WERI-Rb-1 (cell line): ENCODE data around the gene MRPS7.
A peak's percentile ranks its signal among the peaks of the same experiment; 100 is the strongest.
"Not testable (repeated sequence)": the region's sequence is repeated elsewhere in the genome, so short reads cannot be mapped to it uniquely, and the experiment has no call there.

Experiments used
- DNase-seq: peaks from one replicate; pipeline ENCODE4 v3.0.0-alpha.2; 2020
- H3K27ac ChIP-seq: fragments of 250-450 bp; sonication (Bioruptor Pico); 2 replicates; pipeline ENCODE4 v1.5.1; 2020; ENCODE audit warnings: mild to moderate bottlenecking, moderate library complexity
- H3K27me3 ChIP-seq: fragments of 250-450 bp; sonication (Bioruptor Pico); 2 replicates; pipeline ENCODE4 v1.5.1; 2021; ENCODE audit warnings: mild to moderate bottlenecking, low read depth, moderate library complexity; ENCODE audit not compliant: insufficient read depth, severe bottlenecking
- H3K36me3 ChIP-seq: fragments of 250-450 bp; sonication (Bioruptor Pico); 2 replicates; pipeline ENCODE4 v1.5.1; 2020; ENCODE audit warnings: mild to moderate bottlenecking, moderate library complexity
- H3K4me3 ChIP-seq: 2 replicates; pipeline ENCODE4 v1.5.1; 2011; ENCODE audit warnings: low read depth, mild to moderate bottlenecking, control low read depth, low read length
- H3K9me3 ChIP-seq: fragments of 250-450 bp; sonication (Bioruptor Pico); 2 replicates; pipeline ENCODE4 v1.5.1; 2021; ENCODE audit warnings: mild to moderate bottlenecking, moderate library complexity; ENCODE audit not compliant: severe bottlenecking
- TF ChIP-seq, protein P1 (sequence below): IDR thresholded peaks from 2 replicates; pipeline ENCODE4 v1.5.1; 2011; ENCODE audit warnings: low read depth, mild to moderate bottlenecking, control low read depth, inconsistent platforms, low read length

MRPS7 gene

DNA sequence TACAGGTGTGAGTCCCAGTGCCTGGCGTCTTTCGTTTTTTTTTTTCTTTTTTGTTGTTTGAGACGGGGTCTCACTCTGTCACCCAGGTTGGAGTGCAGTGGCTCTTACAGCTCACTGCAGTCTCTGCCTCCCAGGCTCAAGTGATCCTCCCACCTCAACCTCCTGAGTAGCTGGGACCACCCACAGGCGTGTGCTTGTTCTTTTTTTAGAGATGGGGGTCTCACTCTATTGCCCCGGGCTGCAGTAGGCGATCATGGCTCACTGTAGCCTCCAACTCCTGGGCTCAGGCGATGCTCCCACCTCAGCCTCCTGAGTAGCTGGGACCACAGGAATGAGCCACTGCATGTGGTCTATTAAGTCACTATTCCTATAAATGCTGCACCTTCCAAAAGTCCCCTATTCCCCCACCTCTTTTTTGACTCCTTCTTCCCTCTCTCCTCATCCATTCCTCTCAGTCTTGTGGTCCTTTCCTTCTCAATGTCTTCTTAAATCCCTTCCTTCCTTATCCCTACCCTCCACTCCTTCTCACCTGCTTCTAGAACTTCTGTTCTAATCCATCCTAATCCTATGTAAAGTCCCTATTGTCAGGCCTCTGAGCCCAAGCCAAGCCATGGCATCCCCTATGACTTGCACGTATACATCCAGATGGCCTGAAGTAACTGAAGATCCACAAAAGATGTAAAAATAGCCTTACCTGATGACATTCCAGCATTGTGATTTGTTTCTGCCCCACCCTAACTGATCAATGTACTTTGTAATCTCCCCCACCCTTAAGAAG lies 9.5 kb upstream of the MRPS7 start:
- TF ChIP-seq, protein P1, sequence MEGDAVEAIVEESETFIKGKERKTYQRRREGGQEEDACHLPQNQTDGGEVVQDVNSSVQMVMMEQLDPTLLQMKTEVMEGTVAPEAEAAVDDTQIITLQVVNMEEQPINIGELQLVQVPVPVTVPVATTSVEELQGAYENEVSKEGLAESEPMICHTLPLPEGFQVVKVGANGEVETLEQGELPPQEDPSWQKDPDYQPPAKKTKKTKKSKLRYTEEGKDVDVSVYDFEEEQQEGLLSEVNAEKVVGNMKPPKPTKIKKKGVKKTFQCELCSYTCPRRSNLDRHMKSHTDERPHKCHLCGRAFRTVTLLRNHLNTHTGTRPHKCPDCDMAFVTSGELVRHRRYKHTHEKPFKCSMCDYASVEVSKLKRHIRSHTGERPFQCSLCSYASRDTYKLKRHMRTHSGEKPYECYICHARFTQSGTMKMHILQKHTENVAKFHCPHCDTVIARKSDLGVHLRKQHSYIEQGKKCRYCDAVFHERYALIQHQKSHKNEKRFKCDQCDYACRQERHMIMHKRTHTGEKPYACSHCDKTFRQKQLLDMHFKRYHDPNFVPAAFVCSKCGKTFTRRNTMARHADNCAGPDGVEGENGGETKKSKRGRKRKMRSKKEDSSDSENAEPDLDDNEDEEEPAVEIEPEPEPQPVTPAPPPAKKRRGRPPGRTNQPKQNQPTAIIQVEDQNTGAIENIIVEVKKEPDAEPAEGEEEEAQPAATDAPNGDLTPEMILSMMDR: no peak
- H3K27ac ChIP-seq: no peak overlapping the region
- no peak overlapping the region for H3K4me3 ChIP-seq
- H3K9me3 ChIP-seq: no peaks in the 10 kb centered on the region
- peak; percentile 57 for DNase-seq
- no peaks in the 10 kb centered on the region for H3K36me3 ChIP-seq
- H3K27me3 ChIP-seq: no peaks in the 10 kb centered on the region

DNA sequence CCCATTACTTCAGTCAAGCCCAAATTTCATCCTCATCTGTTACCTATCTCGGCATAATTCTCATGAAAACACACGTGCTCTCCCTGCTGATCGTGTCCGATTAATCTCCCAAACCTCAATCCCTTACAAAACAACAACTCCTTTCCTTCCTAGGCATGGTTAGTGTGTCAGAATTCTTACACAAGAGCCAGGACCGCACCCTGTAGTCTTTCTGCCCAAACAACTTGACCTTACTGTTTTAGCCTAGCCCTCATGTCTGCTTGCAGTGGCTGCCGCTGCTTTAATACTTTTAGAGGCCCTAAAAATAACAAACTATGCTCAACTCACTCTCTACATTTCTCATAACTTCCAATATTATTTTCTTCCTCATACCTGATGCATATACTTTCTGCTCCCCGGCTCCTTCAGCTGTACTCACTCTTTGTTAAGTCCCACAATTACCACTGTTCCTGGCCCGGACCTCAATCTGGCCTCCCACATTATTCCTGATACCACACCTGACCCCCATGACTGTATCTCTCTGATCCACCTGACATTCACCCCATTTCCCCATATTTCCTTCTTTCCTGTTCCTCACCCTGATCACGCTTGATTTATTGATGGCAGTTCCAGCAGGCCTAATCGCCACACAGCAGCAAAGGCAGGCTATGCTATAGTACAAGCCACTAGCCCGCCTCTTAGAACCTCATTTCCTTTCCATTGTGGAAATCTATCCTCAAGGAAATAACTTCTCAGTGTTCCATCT lies 5.6 kb upstream of the MRPS7 start:
- not testable (repeated sequence) for H3K27me3 ChIP-seq, H3K4me3 ChIP-seq, H3K9me3 ChIP-seq, DNase-seq, H3K27ac ChIP-seq, H3K36me3 ChIP-seq

DNA sequence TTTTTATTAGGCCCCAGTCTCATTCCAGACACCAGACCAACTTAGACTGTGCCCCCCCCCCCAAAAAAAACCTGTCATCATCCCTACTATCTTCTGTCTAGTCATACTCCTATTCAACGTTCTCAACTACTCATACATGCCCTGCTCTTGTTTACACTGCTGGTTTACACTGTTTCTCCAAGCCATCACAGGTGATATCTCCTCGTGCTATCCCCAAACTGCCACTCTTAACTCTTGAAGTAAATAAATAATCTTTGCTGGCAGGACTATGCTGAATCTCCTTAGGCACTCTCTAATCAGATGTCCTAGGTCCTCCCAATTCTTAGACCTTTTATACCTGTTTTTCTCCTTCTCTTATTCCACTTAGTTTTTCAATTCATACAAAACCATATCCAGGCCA lies 4.5 kb upstream of the MRPS7 start:
- H3K27ac ChIP-seq, H3K27me3 ChIP-seq, H3K9me3 ChIP-seq, H3K4me3 ChIP-seq, DNase-seq: not testable (repeated sequence)
- H3K36me3 ChIP-seq: peaks cover 10% of the 10 kb centered on the region

DNA sequence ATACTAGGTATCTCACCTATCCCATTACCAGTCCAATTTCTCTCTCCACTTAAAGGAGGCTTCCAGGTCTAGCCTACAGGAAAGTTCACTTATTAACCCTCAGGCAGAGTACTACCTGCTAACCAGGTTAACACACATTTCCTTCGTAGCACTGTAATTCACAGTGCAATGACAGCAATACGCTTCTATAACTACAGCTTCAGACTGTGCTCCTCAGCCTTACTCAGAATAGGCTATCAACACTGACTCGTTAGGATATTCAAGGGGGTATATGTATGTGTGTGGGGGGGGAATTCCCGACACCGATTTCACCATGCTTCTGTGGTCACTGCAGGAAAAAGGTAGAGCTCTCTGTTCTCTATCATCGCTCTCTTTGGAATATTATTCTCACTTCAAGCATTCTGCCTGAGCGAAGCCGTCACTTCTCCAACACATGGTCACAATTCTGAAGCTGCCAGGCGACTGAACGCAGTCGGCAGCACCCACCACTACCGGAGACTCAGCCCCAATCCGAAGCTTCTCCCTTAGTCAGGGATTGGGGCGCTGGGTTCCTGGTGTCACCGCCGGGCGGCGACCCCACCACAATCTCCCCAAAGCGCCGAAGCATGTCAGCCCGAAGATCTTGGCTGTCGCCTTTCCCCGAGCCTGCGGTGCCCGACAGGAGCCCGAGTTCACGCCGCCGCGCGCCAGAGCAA lies 891 bp upstream of the MRPS7 start:
- Histone ChIP-seq H3K27me3 (no peaks in the 10 kb centered on the region), H3K4me3 (peak overlapping the region; percentile 67), H3K27ac (peak overlapping the region; percentile 100), H3K36me3 (peaks cover 45% of the 10 kb centered on the region), H3K9me3 (no peaks in the 10 kb centered on the region)
- DNase-seq: no peak
- TF ChIP-seq, protein P1: peak; percentile 39; the same call in 1 of the 2 replicates

DNA sequence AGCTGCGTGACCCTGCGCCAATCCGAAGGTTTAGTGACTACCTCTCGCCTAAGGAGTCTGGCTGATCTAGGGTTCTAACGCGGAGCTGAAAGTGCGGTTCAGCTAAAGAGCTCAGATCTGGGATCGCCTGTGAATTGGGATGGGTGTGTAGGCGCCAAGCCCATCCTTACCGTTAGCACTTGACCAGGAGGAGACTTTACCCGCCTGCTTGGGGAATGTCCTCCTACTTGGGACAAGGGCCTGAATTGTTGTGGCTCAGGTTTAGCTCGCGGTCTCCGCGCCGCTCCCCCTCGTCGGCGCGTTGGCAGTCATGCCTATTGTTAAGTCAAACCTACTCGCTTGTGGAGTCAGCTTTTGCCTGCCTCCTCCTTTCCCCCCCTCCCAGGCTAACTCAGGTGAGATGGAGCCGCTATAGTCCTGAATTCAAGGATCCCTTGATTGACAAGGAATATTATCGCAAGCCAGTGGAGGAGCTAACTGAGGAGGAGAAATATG lies 480 bp downstream of the MRPS7 start:
- Histone ChIP-seq H3K9me3 (no peaks in the 10 kb centered on the region), H3K27ac (peak overlapping the region; percentile 100), H3K27me3 (no peaks in the 10 kb centered on the region), H3K4me3 (peak overlapping the region; percentile 67), H3K36me3 (peaks cover 59% of the 10 kb centered on the region)
- TF ChIP-seq, protein P1: no peak
- DNase-seq: no peak

DNA sequence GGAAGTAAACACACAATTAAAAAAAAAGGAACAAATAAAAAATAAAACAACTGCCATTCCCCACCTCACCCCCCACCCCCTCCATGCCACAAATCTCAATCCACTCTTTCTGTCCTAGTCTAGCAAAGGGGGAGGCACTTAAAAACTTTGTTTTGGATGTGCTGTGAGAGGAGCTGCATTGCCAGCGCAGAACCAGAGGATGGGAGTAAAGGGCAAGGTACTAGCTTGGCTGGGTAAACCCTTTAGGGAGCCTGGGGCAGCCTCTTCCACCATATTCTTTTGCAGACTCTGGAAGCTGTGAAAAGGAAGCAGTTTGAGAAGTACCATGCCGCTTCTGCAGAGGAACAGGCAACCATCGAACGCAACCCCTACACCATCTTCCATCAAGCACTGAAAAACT lies 1.4 kb downstream of the MRPS7 start:
- Histone ChIP-seq H3K27me3 (no peaks in the 10 kb centered on the region), H3K36me3 (peaks cover 60% of the 10 kb centered on the region), H3K9me3 (no peaks in the 10 kb centered on the region), H3K27ac (no peak overlapping the region), H3K4me3 (no peak overlapping the region)
- TF ChIP-seq, protein P1: no peak
- DNase-seq: no peak
